HL-60 (cell line): Measurements from ENCODE around the gene FOXC2.

ENCODE experiments used
- CTCF ChIP-seq: IDR thresholded peaks from one replicate; pipeline ENCODE4 v1.5.1; 2011; ENCODE audit warnings: low read length, control low read depth, inconsistent platforms; ENCODE audit not compliant: insufficient read depth
- SPI1 ChIP-seq: IDR thresholded peaks from 2 replicates; pipeline ENCODE4 v1.6.1; 2012; ENCODE audit warnings: low read depth, mild to moderate bottlenecking, borderline replicate concordance

DNA sequence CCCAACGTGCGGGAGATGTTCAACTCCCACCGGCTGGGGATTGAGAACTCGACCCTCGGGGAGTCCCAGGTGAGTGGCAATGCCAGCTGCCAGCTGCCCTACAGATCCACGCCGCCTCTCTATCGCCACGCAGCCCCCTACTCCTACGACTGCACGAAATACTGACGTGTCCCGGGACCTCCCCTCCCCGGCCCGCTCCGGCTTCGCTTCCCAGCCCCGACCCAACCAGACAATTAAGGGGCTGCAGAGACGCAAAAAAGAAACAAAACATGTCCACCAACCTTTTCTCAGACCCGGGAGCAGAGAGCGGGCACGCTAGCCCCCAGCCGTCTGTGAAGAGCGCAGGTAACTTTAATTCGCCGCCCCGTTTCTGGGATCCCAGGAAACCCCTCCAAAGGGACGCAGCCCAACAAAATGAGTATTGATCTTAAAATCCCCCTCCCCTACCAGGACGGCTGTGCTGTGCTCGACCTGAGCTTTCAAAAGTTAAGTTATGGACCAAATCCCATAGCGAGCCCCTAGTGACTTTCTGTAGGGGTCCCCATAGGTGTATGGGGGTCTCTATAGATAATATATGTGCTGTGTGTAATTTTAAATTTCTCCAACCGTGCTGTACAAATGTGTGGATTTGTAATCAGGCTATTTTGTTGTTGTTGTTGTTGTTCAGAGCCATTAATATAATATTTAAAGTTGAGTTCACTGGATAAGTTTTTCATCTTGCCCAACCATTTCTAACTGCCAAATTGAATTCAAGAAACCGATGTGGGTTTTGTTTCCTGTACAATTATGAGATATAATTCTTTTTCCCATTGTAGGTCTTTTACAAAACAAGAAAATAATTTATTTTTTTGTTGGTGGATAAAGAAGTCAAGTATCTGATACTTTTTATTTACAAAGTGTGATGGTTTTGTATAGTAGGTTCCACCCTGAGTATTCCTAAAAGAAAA lies 2.3 kb downstream of the FOXC2 start:
- no peak for TF ChIP-seq CTCF
- no peak for TF ChIP-seq SPI1
